Hepatocyte (in vitro differentiated cells): ENCODE results near the gene UGT1A7.
"Not testable (repeated sequence)": the region's sequence is repeated elsewhere in the genome, so short reads cannot be mapped to it uniquely, and the experiment has no call there.

Source experiments
- CTCF ChIP-seq: fragments of 200-600 bp; sonication (generic); IDR thresholded peaks from 2 replicates; pipeline ENCODE4 v1.5.1; 2016; ENCODE audit warnings: antibody characterized with exemption, mild to moderate bottlenecking; ENCODE audit not compliant: poor library complexity
- EZH2 ChIP-seq: fragments of 200-600 bp; sonication (generic); IDR thresholded peaks from 2 replicates; pipeline ENCODE4 v1.6.1; 2016; ENCODE audit warnings: antibody characterized with exemption, mild to moderate bottlenecking, borderline replicate concordance
- EZH2phosphoT487 ChIP-seq: fragments of 200-600 bp; sonication (generic); IDR thresholded peaks from one replicate; pipeline ENCODE4 v1.6.1; 2018; ENCODE audit warnings: antibody characterized with exemption, mild to moderate bottlenecking, low read depth, moderate library complexity; ENCODE audit not compliant: unreplicated experiment, severe bottlenecking

GRCh38 chr2:233646033-233646432, 35.7 kb upstream of the UGT1A7 start:
- not testable (repeated sequence) for TF ChIP-seq EZH2, CTCF, EZH2phosphoT487
